Fibroblast of lung (primary cell): Measurements from ENCODE around the gene KRTAP19-1.
"Not testable (repeated sequence)": the region's sequence is repeated elsewhere in the genome, so short reads cannot be mapped to it uniquely, and the experiment has no call there.

ENCODE experiments used
- CTCF ChIP-seq, 2 donors: IDR thresholded peaks in 1 of 2; conservative IDR thresholded peaks in 1 of 2; 1 replicate in 1 of 2; 2 replicates in 1 of 2; pipeline ENCODE4 v1.5.1; 2011 to 2012; ENCODE audit warnings: low read length in 2 of 2, control low read depth in 1 of 2, inconsistent platforms in 1 of 2, low read depth in 1 of 2, mild to moderate bottlenecking in 1 of 2
- EZH2 ChIP-seq: IDR thresholded peaks from 2 replicates; pipeline ENCODE4 v1.5.1; 2012; ENCODE audit warnings: low read length, control low read depth, mild to moderate bottlenecking; ENCODE audit errors: missing control alignments

DNA sequence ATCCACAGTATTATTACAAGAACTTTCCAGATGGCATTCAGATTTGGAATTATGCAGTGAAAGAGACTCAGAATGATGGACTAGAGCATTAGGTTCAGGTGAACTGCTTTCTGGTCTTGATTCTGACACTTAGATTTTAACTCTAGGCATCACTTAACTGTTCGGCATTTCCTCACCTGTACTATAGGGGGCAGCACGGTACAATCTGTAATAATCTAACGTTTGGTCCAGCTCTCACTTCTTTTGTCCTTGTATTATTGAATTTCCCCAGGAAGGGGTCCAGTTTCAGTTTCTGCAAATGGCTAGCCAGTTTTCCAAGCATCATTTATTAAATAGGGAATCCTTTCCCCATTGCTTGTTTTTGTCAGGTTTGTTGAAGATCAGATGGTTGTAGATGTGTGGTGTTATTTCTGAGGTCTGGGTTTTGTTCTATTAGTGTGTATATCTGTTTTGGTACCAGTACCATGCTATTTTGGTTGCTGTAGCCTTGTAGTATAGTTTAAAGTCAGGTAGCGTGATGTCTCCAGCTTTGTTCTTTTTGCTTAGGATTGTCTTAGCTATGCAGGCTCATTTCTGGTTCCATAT lies 25.5 kb upstream of the KRTAP19-1 start:
- not testable (repeated sequence) for TF ChIP-seq CTCF (conservative IDR thresholded peaks at IDR 0.05 in 1 of 2, IDR thresholded peaks at IDR 0.05 in 1 of 2; ENCODE audit: low read depth in 1 of 2, low read length in 2 of 2); EZH2
